HFFc6 (cell line): ENCODE results near the gene VSTM1. TPM values are rescaled to one million over a fixed set of nuclear protein-coding genes. Genes with fewer than 3 reads are reported as not detected.

ENCODE experiments used
- DNase-seq: peaks from one replicate; pipeline ENCODE4 v3.0.0-alpha.2; 2018
- H3K27ac Mint-ChIP-seq: 2 replicates; pipeline ENCODE4 v1.8.0; 2020; ENCODE audit warnings: mild to moderate bottlenecking, mixed read lengths
- H3K27me3 Mint-ChIP-seq: 2 replicates; pipeline ENCODE4 v1.8.0; 2021; ENCODE audit warnings: mild to moderate bottlenecking, moderate library complexity, mixed read lengths; ENCODE audit not compliant: insufficient read depth
- H3K36me3 Mint-ChIP-seq: 2 replicates; pipeline ENCODE4 v1.8.0; 2021; ENCODE audit warnings: low read depth, mixed read lengths
- H3K4me1 Mint-ChIP-seq: 2 replicates; pipeline ENCODE4 v1.8.0; 2020; ENCODE audit warnings: low read depth, mixed read lengths
- H3K4me3 Mint-ChIP-seq: 2 replicates; pipeline ENCODE4 v1.8.0; 2020; ENCODE audit warnings: mild to moderate bottlenecking, moderate library complexity, mixed read lengths
- H3K9me3 Mint-ChIP-seq: 2 replicates; pipeline ENCODE4 v1.8.0; 2020; ENCODE audit warnings: mild to moderate bottlenecking, mixed read lengths
- CTCF ChIP-seq: fragments of 200-600 bp; sonication (generic); IDR thresholded peaks from 2 replicates; pipeline ENCODE4 v1.5.0; 2021; ENCODE audit warnings: antibody characterized with exemption, mild to moderate bottlenecking
- total RNA-seq, 6 experiments: library from RNA; stranded (reverse); fragmentation: NEBNext Ultra II Directional; extraction: Animal tissue kit (Norgen Biotek cat#: 25700); gene quantifications; 2 replicates in 1 of 6; 3 replicates in 5 of 6; pipeline ENCODE4 v1.2.3, GENCODE V29; 2021

The VSTM1 gene
- total RNA-seq, 6 experiments from 2014 or later: 1.5 to 2.0 (median 1.8) TPM; not detected in 2

- Mint-ChIP-seq H3K9me3 (no peaks in the 10 kb centered on the region), H3K4me3 (no peak overlapping the region), H3K4me1 (no peaks in the 10 kb centered on the region), H3K36me3 (0 out of 2 replicates have a peak, but pooled peaks cover 6% of the 10 kb centered on the region), H3K27me3 (peaks cover 18% of the 10 kb centered on the region), H3K27ac (no peak overlapping the region)
- DNase-seq: no peak
- TF ChIP-seq CTCF: no peak
These were observed 1.1 kb downstream of the VSTM1 start for GRCh38 chr19:54062643-54063042.

- Mint-ChIP-seq H3K9me3 (no peaks in the 10 kb centered on the region), H3K4me1 (no peaks in the 10 kb centered on the region), H3K4me3 (no peak overlapping the region), H3K36me3 (no peaks in the 10 kb centered on the region), H3K27me3 (peaks cover 10% of the 10 kb centered on the region), H3K27ac (no peak overlapping the region)
- no peak for DNase-seq
- no peak for TF ChIP-seq CTCF
These were observed 16.1 kb downstream of the VSTM1 start for GRCh38 chr19:54047616-54048015.

- no peak overlapping the region for H3K27ac Mint-ChIP-seq
- no peaks in the 10 kb centered on the region for H3K36me3 Mint-ChIP-seq
- no peaks in the 10 kb centered on the region for H3K9me3 Mint-ChIP-seq
- H3K4me3 Mint-ChIP-seq: no peak overlapping the region
- no peak for TF ChIP-seq CTCF
- no peak for DNase-seq
- H3K4me1 Mint-ChIP-seq: peaks cover 11% of the 10 kb centered on the region
- peaks cover 10% of the 10 kb centered on the region for H3K27me3 Mint-ChIP-seq
These were observed 17.9 kb downstream of the VSTM1 start for GRCh38 chr19:54045771-54046170.

GRCh38 chr19:54042989-54043388 is 20.7 kb downstream of the VSTM1 start:
- Mint-ChIP-seq H3K4me3 (no peak overlapping the region), H3K27ac (no peak overlapping the region), H3K36me3 (no peaks in the 10 kb centered on the region), H3K9me3 (no peaks in the 10 kb centered on the region), H3K27me3 (peaks cover 10% of the 10 kb centered on the region), H3K4me1 (peaks cover 11% of the 10 kb centered on the region)
- TF ChIP-seq CTCF: no peak
- DNase-seq: no peak

- no peak for TF ChIP-seq CTCF
- DNase-seq: no peak
- Mint-ChIP-seq H3K9me3 (no peaks in the 10 kb centered on the region), H3K27ac (peak overlapping the region; percentile 34; the same call in 1 of the 2 replicates), H3K36me3 (no peaks in the 10 kb centered on the region), H3K4me3 (peak overlapping the region; percentile 60), H3K27me3 (peaks cover 10% of the 10 kb centered on the region), H3K4me1 (peaks cover 11% of the 10 kb centered on the region)
These were observed 21.6 kb downstream of the VSTM1 start for GRCh38 chr19:54041969-54042606.
